ENCODE data around the gene BRDT. TPM values are rescaled to one million over a fixed set of nuclear protein-coding genes. Genes with fewer than 3 reads are reported as not detected.

Gene BRDT
- total and polyA plus RNA-seq, 2 donors (not counting 3 experiments of a cell fraction or from before 2014, with no cell fraction given) = not detected

DNA sequence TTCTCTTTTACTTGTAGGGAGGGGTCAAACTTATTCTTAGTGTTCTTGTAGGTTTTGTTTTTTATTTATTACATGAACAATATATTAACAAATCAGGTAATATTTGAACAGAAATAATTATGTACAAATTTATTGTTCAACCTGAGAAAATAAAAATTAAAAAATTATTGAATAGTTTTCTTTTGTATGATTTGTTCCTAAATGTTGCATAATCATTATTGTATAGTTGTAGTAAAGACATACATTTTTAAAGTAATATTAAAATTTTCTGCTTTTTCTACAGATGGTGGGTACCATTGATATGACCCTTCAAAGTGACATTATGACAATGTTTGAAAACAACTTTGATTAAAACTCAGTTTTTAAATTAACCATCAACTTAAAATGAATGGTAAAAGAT, 64.7 kb downstream of the BRDT start:
- Histone ChIP-seq H3K27ac (ENCODE audit: insufficient read depth, low read depth, low read length) (no peak overlapping the region), H4K20me1 (replicated peaks; ENCODE audit: control insufficient read depth, extremely low read depth, insufficient read depth, low read length) (no peaks in the 10 kb centered on the region), H3K27me3 (ENCODE audit: control insufficient read depth in 2 of 2, insufficient read depth in 2 of 2, low read length in 2 of 2) (no peaks in the 10 kb centered on the region), H3K9ac (replicated peaks; ENCODE audit: extremely low read depth, insufficient read depth, low read length) (no peak overlapping the region), H3K9me3 (replicated peaks; ENCODE audit: control insufficient read depth, insufficient read depth, low read length) (no peaks in the 10 kb centered on the region), H3K4me1 (ENCODE audit: control insufficient read depth, extremely low read depth, insufficient read depth, low read length) (no peaks in the 10 kb centered on the region), H3K4me2 (ENCODE audit: insufficient read depth, low read length) (no peak overlapping the region), H3K9me1 (replicated peaks; ENCODE audit: control insufficient read depth, extremely low read depth, insufficient read depth, low read length) (no peaks in the 10 kb centered on the region), H2AFZ (ENCODE audit: low read depth, low read length) (no peak overlapping the region), H3K79me2 (ENCODE audit: control insufficient read depth, insufficient read depth, low read length) (no peaks in the 10 kb centered on the region), H3K36me3 (ENCODE audit: control insufficient read depth in 2 of 2, extremely low read depth in 1 of 2, insufficient read depth in 2 of 2, low read length in 2 of 2) (no peaks in the 10 kb centered on the region), H3K4me3 (replicated peaks in 1 of 3; ENCODE audit: insufficient read depth in 1 of 3, low read depth in 1 of 3, low read length in 3 of 3) (no peak overlapping the region)
- ChIA-PET CTCF (interaction anchor here (0.7 to 2.5 kb wide), 5 partner anchors 10 to 277 kb away, joined by 3 to 15 read pairs (median 4); no protein-coding TSS in a partner anchor), POLR2A (no interaction called here)
- DNase-seq (ENCODE audit: low read depth, low spot score) (no peak), FAIRE-seq (no peak)
- BruUV-seq (replicated peaks) = no TSS peak
- dilution Hi-C loops (cut with MboI; ENCODE audit: extremely low pct_ligation_motif_present, low sequenced_read_pairs) = no loop called here
- TF ChIP-seq GATA2 (IDR thresholded peaks at IDR 0.05; ENCODE audit: insufficient read depth, insufficient read length, low read depth, low read length) (no peak), POLR2A (IDR thresholded peaks at IDR 0.05; ENCODE audit: low read depth, low read length) (no peak), MYC (IDR thresholded peaks at IDR 0.05; ENCODE audit: low read depth, low read length) (no peak)
- TF ChIP-seq, protein P1, sequence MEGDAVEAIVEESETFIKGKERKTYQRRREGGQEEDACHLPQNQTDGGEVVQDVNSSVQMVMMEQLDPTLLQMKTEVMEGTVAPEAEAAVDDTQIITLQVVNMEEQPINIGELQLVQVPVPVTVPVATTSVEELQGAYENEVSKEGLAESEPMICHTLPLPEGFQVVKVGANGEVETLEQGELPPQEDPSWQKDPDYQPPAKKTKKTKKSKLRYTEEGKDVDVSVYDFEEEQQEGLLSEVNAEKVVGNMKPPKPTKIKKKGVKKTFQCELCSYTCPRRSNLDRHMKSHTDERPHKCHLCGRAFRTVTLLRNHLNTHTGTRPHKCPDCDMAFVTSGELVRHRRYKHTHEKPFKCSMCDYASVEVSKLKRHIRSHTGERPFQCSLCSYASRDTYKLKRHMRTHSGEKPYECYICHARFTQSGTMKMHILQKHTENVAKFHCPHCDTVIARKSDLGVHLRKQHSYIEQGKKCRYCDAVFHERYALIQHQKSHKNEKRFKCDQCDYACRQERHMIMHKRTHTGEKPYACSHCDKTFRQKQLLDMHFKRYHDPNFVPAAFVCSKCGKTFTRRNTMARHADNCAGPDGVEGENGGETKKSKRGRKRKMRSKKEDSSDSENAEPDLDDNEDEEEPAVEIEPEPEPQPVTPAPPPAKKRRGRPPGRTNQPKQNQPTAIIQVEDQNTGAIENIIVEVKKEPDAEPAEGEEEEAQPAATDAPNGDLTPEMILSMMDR (IDR thresholded peaks at IDR 0.05; ENCODE audit: extremely low read depth in 1 of 2, insufficient read depth in 1 of 2, low read depth in 1 of 2, low read length in 2 of 2) = no peak
- intact Hi-C loops (cut with micrococcal nuclease) = no loop called here

DNA sequence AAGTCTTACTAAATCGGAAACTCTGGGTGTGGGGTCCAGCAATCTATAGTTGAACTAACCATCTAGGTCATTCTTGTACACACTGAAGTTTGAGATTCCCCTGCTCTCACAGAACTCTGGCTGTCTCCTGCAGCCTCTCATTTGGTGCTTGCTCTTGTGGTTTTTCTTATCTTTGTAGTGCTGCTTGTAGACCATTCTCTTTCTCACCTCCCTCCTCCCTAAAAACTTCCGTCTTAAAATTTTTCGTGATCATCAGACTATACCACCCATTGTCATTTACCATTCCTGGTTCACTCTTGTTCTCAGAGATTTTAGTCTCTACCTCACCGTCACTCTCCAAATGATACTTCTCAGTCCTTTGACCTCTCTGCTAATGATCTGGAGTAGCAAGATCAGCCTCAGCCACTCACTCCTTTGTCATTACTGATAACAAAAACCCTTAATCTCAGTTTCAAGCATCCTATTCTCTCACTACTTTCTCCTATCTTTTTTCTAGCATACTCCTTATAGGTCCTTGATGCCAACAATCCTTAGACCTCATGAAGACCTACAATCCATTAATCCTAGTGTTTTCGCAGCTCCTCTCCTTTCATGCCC, 67.6 kb downstream of the BRDT start:
- BruUV-seq (replicated peaks) = no TSS peak
- H4K20me1 ChIP-seq (replicated peaks; ENCODE audit: control insufficient read depth, extremely low read depth, insufficient read depth, low read length) = no peaks in the 10 kb centered on the region
- dilution Hi-C loops (cut with MboI; ENCODE audit: extremely low pct_ligation_motif_present, low sequenced_read_pairs) = no loop called here
- no peak overlapping the region for H3K4me3 ChIP-seq (replicated peaks in 1 of 3; ENCODE audit: insufficient read depth in 1 of 3, low read depth in 1 of 3, low read length in 3 of 3)
- no peak overlapping the region for H3K27ac ChIP-seq (ENCODE audit: insufficient read depth, low read depth, low read length)
- no peak for TF ChIP-seq JUN (IDR thresholded peaks at IDR 0.05; ENCODE audit: borderline replicate concordance, insufficient read depth, insufficient read length, low read depth)
- no peak overlapping the region for H3K4me2 ChIP-seq (ENCODE audit: insufficient read depth, low read length)
- no peak for DNase-seq (ENCODE audit: low read depth, low spot score)
- intact Hi-C loops (cut with micrococcal nuclease) = no loop called here
- no peak overlapping the region for H3K9ac ChIP-seq (replicated peaks; ENCODE audit: extremely low read depth, insufficient read depth, low read length)
- H3K27me3 ChIP-seq (ENCODE audit: control insufficient read depth in 2 of 2, insufficient read depth in 2 of 2, low read length in 2 of 2) = peaks cover 0 to 4% of the 10 kb centered on the region in 2 experiments
- H3K9me3 ChIP-seq (replicated peaks; ENCODE audit: control insufficient read depth, insufficient read depth, low read length) = no peaks in the 10 kb centered on the region
- FAIRE-seq = no peak
- no peaks in the 10 kb centered on the region for H3K79me2 ChIP-seq (ENCODE audit: control insufficient read depth, insufficient read depth, low read length)
- POLR2A ChIA-PET = no interaction called here
- no peak overlapping the region for H2AFZ ChIP-seq (ENCODE audit: low read depth, low read length)
- H3K9me1 ChIP-seq (replicated peaks; ENCODE audit: control insufficient read depth, extremely low read depth, insufficient read depth, low read length) = no peaks in the 10 kb centered on the region
- CTCF ChIA-PET = no interaction called here
- H3K4me1 ChIP-seq (ENCODE audit: control insufficient read depth, extremely low read depth, insufficient read depth, low read length) = no peaks in the 10 kb centered on the region
- no peaks in the 10 kb centered on the region for H3K36me3 ChIP-seq (ENCODE audit: control insufficient read depth in 2 of 2, extremely low read depth in 1 of 2, insufficient read depth in 2 of 2, low read length in 2 of 2)

Measured in endothelial cell of umbilical vein (primary cell).